Ovary (tissue), 3 donors: ENCODE data around the gene DESI1.

Experiments used
- CTCF ChIP-seq, 3 donors: fragments of 450-650 bp in 2 of 3; fragments of 200-600 bp in 1 of 3; IDR thresholded peaks; one replicate each; pipeline versions ENCODE4 v1.5.1 to v1.8.0; 2016 to 2022; ENCODE audit warnings: antibody characterized with exemption in 3 of 3, mild to moderate bottlenecking in 1 of 3
- POLR2A ChIP-seq: fragments of 450-650 bp; IDR thresholded peaks from one replicate; pipeline ENCODE4 v1.6.1; 2017; ENCODE audit warnings: antibody characterized with exemption, mild to moderate bottlenecking, moderate library complexity
- donor health status: DM: no; HTN: no; CAD: no.

GRCh38 chr22:41647771-41648170 lies 26.9 kb upstream of the DESI1 start:
- TF ChIP-seq CTCF (IDR thresholded peaks at IDR 0.05) = no peak
- no peak for TF ChIP-seq POLR2A
